ENCODE measurements around the gene BMAL1. TPM values are rescaled to one million over a fixed set of nuclear protein-coding genes. Genes with fewer than 3 reads are reported as not detected.

Gene BMAL1
- polyA plus RNA-seq, 1 donor (not counting 4 experiments of a cell fraction or from before 2014, with no cell fraction given), result 27.5 TPM

- H3K9me3 ChIP-seq (ENCODE audit: control insufficient read depth, low read depth, low read length), result no peaks in the 10 kb centered on the region
- peaks cover 6 to 20% of the 10 kb centered on the region in 2 experiments for H3K36me3 ChIP-seq (ENCODE audit: control insufficient read depth in 2 of 2, extremely low read depth in 1 of 2, insufficient read depth in 2 of 2, low read length in 2 of 2)
- no peaks in the 10 kb centered on the region for H3K9me1 ChIP-seq (ENCODE audit: control insufficient read depth, extremely low read depth, insufficient read depth, low read length)
- H2AFZ ChIP-seq (ENCODE audit: control insufficient read depth, low read length), result no peak overlapping the region
- dilution Hi-C loops (cut with MboI; ENCODE audit: extremely low pct_ligation_motif_present, low sequenced_read_pairs), result no loop called here
- H3K27me3 ChIP-seq (ENCODE audit: control insufficient read depth, extremely low read depth, insufficient read depth, low read length), result no peaks in the 10 kb centered on the region
- H3K4me1 ChIP-seq (ENCODE audit: control insufficient read depth, extremely low read depth, insufficient read depth, low read length), result peaks cover 4% of the 10 kb centered on the region
- H3K4me2 ChIP-seq (ENCODE audit: control insufficient read depth, extremely low read depth, insufficient read depth, low read depth, low read length), result no peak overlapping the region
- DNase-seq (ENCODE audit: low read depth, low spot score), result no peak
- no peak overlapping the region for H3K4me3 ChIP-seq (ENCODE audit: control insufficient read depth in 2 of 3, extremely low read depth in 1 of 3, insufficient read depth in 2 of 3, low read depth in 1 of 3, low read length in 3 of 3)
- H3K79me2 ChIP-seq (ENCODE audit: control insufficient read depth, insufficient read depth, low read length), result peaks cover 1% of the 10 kb centered on the region
- TF ChIP-seq EZH2 (IDR thresholded peaks at IDR 0.05; ENCODE audit: low read length), result no peak
- no peak for TF ChIP-seq CTCF (optimal IDR thresholded peaks at IDR 0.05 in 1 of 3, IDR thresholded peaks at IDR 0.05 in 1 of 3, conservative IDR thresholded peaks at IDR 0.05 in 1 of 3; ENCODE audit: extremely low read depth in 1 of 3, insufficient read depth in 2 of 3, low read length in 3 of 3)
- no peaks in the 10 kb centered on the region for H4K20me1 ChIP-seq (ENCODE audit: control insufficient read depth, extremely low read depth, insufficient read depth, low read length)
- no peak overlapping the region for H3K27ac ChIP-seq (ENCODE audit: control insufficient read depth, insufficient read depth, low read length)
- FAIRE-seq, result no peak
- H3K9ac ChIP-seq (ENCODE audit: control insufficient read depth, extremely low read depth, insufficient read depth, low read length), result no peak overlapping the region
These were observed 72.0 kb downstream of the BMAL1 start for GRCh38 chr11:13349581-13349980.

GRCh38 chr11:13352711-13353110, 75.1 kb downstream of the BMAL1 start:
- Histone ChIP-seq H3K4me2 (ENCODE audit: control insufficient read depth, extremely low read depth, insufficient read depth, low read depth, low read length) (no peak overlapping the region), H2AFZ (ENCODE audit: control insufficient read depth, low read length) (no peak overlapping the region), H3K4me1 (ENCODE audit: control insufficient read depth, extremely low read depth, insufficient read depth, low read length) (peaks cover 2% of the 10 kb centered on the region), H3K27ac (ENCODE audit: control insufficient read depth, insufficient read depth, low read length) (no peak overlapping the region), H3K9ac (ENCODE audit: control insufficient read depth, extremely low read depth, insufficient read depth, low read length) (no peak overlapping the region), H3K27me3 (ENCODE audit: control insufficient read depth, extremely low read depth, insufficient read depth, low read length) (no peaks in the 10 kb centered on the region), H3K79me2 (ENCODE audit: control insufficient read depth, insufficient read depth, low read length) (no peaks in the 10 kb centered on the region), H3K9me3 (ENCODE audit: control insufficient read depth, low read depth, low read length) (no peaks in the 10 kb centered on the region), H3K9me1 (ENCODE audit: control insufficient read depth, extremely low read depth, insufficient read depth, low read length) (no peaks in the 10 kb centered on the region), H3K36me3 (ENCODE audit: control insufficient read depth in 2 of 2, extremely low read depth in 1 of 2, insufficient read depth in 2 of 2, low read length in 2 of 2) (peaks cover 17 to 30% of the 10 kb centered on the region in 2 experiments), H3K4me3 (ENCODE audit: control insufficient read depth in 2 of 3, extremely low read depth in 1 of 3, insufficient read depth in 2 of 3, low read depth in 1 of 3, low read length in 3 of 3) (no peak overlapping the region), H4K20me1 (ENCODE audit: control insufficient read depth, extremely low read depth, insufficient read depth, low read length) (no peaks in the 10 kb centered on the region)
- dilution Hi-C loops (cut with MboI; ENCODE audit: extremely low pct_ligation_motif_present, low sequenced_read_pairs), result no loop called here
- DNase-seq (ENCODE audit: low read depth, low spot score) (no peak), FAIRE-seq (no peak)
- TF ChIP-seq CTCF (optimal IDR thresholded peaks at IDR 0.05 in 1 of 3, IDR thresholded peaks at IDR 0.05 in 1 of 3, conservative IDR thresholded peaks at IDR 0.05 in 1 of 3; ENCODE audit: extremely low read depth in 1 of 3, insufficient read depth in 2 of 3, low read length in 3 of 3) (no peak), EZH2 (IDR thresholded peaks at IDR 0.05; ENCODE audit: low read length) (no peak)

All from keratinocyte (primary cell).